HuH-7 (cell line): ENCODE data around the gene OBP2B.
"Not testable (repeated sequence)": the region's sequence is repeated elsewhere in the genome, so short reads cannot be mapped to it uniquely, and the experiment has no call there.

ENCODE experiments used
- DNase-seq: peaks from one replicate; pipeline ENCODE4 v3.0.0; 2011; ENCODE audit warnings: low spot score

OBP2B gene

DNA sequence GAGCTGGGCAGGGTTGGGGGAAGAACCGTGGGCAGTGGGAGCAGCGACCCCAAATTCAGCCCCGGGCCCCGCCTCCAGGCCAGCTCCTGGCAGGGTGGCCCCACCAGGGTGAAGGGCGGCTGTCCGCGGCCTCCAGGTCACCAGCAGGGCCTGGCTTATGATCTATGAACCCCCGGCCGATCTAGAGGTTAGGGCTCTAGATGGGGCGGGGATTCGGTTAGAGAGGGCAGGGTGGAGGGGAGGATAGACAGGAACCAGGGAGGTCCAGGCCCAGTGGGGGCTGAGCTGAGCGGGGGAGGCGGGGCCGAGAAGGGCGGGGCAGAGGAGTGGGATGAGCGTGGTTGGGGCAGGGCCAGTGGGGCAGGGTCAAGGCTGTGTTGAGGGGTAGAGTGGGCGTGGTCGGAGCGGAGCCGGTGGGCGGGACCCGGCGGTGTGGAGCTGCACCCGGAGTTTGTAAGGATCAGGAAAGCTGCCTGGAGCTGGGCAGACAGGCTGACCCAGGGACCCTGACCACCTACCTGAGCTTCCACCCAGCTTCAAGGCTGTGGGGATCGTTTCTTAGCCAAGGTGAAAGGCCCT is 29.3 kb upstream of the OBP2B start:
- no peak for DNase-seq

DNA sequence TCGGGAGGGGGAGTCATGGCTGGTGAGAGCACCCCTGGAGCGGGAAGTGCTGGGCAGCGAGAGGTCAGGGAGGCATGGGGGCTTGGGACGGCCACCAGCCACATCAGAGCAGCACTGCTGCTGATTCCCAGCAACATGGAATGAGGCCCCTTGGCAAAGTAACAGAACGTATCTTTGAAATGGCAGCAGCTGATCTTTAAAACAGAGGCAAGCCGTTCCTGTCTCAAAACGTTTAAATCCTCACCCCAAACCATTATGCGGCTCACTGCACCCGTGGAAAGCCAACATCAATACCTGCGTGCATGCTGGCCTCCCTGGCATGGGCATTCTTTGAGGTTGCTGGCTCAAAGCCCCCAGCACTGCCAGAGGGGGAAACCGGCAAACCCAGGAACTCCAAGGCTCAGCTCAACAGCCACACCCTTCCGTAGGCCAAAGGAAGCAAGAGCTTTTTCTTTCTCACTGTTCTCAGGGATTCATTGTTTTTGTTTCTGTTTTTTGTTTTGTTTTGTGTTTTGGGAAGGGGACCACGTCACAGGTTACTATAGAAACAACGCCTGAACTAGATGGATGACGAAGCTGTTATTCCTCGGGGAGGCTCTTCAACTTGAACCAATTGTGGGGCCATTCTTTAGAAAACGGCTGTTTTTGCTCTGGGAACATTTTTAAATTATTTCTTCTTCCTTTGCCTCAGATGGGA is 28.1 kb upstream of the OBP2B start:
- no peak for DNase-seq

DNA sequence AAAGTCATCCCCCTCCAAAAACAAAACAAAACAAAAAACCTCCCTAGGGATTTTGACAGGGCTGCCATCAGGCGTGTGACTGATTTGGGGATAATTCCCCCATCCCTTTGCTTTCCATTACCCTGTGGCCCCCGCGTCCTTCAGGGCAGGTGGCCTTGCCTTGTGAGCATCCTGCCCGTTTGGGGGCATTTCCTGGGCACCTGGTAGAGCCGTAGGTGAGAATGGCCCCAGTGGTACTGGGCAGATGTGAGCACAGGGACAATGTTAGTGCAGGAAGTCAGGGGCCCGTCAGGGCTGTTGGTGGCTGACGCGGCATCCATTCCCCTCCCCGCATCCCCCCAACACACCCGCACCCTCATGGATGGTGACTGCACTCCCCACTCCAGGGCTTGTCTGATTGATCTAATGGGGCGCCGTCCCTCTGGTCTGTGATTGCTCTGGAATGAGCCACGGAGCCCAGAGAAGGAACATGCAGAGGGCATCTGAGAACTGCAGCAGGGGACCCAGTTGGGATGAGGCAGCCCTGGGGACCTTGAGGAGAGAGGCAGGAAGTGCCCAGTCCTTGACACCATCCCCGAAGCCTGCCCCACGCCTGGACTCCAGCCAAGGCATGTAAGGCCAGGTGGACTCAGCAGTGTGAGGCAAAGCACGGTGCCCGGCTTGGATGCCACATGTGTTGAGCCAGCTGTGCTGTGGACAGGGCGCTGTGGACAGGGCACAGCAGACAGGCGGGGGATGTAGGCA is 27.4 kb upstream of the OBP2B start:
- not testable (repeated sequence) for DNase-seq

DNA sequence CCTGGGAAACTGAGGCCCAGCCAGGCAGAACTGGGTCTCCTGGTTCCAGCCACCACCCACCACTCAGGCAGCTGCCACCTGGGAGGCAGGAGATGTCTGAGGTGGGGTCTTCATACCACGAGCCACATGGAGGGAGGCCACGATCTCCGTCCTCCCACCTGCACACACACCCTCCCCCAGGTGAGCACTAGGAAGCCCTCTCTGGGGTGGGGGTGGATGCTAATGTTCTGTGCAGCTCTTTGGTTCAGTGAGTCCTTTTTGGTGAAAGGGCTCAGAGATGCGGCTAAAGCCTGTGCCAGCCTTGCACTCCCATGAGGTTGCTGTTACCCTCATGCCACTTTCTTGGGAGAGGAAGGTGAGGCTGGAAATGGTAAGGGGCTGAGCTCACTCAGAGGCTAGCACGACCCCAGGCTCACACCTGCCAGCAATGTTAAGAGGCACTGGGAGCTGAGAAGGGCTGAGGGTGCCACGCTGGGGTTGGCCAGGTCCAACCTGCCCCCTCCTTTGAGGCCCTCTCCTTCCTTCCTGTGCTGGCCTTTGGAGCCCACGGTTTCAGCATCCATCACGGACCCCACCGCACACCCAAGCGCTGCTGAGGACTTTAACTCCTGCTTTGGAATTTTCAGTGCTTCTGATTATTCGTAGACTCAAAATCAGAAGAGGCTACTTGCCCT is 26.6 kb upstream of the OBP2B start:
- DNase-seq: no peak

DNA sequence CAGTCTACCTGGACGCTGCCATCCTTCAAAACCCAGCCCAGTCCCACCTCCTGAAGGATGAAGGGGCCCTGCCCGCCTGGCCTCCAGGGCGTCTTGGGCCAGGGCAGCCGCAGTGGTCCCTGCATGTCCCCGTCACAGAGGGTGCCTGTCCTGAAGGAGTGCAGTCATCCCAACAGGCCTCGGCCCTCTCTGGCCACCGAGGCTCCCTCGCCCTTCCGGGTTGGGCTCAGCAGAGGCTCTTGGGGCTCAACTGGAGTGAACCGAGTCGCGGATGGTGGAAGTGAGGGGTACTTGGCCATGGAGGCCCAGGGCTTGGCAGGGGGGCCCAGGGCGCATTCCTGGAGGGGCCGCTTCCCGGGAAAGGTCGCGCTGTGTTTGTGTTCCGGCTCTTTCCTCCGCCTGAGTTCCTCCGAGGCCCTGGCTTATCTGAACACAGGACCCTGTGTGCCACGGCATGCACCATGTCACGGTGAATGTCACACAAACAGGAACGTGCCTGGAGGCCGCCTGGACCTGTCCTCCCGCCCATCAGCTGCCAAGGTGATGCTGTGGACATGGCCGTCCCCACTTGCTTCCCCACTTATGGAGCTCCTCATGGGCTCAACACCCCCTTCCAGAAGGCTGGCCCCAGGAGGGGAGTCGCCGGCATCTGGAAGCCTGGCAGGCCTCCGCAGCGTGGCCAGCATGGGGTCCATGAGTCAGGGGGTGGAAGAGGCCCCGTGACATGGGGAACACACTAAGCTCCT is 25.7 kb upstream of the OBP2B start:
- no peak for DNase-seq

DNA sequence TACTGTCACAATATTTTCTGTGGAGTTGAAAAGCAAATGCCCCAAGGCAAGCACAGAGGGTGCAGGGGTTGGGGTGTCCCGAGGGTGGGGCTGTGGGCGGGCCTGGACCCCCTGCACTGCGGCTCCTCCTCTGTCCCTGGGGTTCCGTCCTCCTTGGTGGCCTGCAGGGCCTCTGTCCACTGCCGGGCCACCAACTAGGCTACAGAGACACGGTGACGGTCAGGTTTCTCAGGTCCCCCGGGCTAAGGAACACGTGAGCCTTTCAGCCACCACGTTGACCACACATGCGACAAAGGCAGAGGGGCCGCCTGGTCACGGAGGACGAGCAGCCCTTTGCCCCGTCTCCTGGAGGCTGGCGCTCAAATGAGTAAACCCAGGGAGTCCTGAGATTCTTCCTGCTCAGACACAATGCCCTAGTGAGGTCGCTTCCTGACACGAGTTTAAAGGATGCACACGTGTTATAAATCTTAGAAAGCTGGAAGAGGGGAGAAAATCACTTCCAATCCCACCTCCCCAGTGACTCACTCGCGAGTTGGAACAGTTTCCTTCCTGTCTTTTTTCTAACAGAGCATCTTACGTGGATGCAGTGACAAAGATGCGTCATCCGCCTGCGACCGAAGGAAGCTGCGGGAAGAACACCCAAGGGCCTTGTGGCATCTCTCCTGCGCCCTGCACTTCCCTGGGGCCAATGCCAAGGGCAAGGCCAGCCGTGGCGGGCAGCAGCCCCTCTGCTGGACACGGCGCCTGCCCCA is 24.8 kb upstream of the OBP2B start:
- no peak for DNase-seq

DNA sequence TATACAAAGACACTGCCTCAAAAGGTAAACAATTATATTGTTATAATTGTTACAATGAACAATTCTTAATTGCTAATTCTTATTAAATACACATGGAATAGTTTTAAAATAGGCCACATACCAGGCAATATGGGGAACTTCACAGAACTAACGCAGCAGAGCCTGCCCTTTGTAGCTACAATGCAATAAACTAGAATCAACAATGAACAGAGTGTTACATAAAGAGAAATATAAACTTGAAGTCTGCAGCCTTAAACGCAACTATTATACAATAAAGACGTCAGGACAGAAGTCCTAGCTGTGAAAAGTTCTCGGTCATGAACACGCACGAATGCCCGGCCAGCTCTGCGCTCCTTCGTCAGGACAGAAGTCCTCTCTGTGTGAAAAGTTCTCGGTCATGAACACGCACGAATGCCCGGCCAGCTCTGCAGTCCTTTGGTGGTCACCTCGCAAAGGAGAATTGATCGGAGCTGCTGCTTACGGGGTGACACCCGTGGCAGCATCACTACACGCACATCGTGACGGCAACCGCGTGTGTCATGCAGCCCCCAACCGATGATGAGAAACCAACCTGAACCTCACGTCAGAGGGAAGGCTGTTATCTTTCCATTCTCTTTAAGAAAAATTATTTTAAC is 23.0 kb upstream of the OBP2B start:
- DNase-seq: not testable (repeated sequence)

DNA sequence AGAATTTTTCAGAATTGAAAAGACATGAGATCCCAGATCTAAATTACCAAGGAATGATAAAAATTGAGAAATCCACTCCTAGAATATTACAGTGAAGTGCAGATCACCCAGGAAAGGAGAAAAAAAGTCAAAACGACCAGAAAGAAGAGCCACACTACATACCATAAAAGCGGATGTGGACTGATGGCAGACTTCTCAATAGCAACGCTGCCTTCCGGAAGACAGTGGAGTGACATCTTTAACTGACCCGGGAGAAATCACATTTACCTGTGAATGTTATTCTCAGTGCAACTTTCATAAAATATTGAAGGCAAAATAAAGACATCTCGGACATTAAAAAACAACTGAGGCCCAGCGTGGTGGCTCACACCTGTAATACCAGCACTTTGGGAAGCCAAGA is 21.5 kb upstream of the OBP2B start:
- DNase-seq: not testable (repeated sequence)

DNA sequence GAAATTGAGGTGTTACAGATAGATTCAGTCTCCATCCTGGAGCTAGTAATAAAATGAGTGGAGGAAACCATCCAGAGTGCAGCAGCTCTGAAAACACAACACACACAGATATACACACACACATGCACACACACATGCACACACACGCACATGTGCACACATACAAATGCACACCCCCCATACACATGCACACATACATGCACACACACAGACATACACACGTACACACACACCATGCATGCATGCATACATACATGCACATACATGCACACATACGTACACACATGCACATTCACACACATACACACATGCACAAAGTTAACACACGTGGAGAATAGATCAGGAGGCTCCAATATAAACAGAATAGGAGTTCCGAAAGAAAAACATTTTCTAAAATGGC is 21.0 kb upstream of the OBP2B start:
- no peak for DNase-seq

DNA sequence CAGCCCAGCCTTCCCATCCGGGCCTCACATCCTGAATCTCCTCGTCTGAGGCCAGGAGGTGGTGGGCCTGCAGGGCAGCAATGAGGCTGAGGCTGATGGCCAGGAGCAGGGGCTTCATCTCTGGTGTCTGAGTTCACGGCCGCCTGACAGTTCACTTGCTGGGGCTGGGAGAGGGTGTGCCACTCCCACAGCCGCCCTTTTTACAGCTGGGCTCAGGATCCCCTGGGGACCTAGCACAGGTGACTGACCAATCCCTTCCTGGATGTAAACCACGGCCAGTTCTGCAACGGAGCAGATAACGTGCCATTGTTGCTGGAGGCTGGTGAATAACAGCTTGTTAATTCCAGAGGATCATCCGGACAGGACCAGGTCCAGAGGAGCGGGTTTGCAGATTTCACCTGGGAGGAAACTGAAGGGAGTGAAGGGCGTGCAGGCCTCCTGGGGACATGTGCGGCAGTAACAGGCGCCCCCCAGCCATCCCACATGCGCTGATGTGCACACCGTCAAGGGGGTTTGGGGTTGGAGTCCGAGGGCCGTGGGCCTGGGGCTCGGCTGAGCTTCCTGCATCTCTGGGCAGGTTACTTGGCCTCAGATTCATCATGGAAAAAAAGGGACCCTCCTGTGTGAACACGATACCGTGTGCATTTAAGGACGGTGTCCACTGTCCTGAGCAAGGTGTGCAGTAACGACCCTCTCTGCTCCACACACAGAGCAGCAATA is 19.6 kb upstream of the OBP2B start:
- not testable (repeated sequence) for DNase-seq

DNA sequence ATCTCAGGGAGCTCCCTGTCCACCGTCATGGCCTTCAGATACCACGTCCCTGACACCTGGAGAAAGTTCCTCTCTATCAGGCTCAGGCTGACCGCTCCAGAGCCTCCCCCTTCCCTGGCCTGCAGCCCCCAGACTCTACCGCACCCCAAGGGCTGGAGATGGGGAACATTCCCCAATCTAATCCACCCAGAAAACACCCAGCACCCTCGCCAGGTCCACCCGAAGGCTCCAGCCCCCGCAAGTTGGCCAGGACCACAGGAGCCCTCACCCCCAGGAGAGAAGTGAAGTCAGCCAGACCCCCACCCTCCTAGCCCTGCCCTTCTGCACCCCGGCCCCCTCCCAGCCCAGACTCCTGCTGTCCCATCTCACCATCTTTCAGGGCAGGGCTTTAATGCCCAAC is 18.9 kb upstream of the OBP2B start:
- not testable (repeated sequence) for DNase-seq

DNA sequence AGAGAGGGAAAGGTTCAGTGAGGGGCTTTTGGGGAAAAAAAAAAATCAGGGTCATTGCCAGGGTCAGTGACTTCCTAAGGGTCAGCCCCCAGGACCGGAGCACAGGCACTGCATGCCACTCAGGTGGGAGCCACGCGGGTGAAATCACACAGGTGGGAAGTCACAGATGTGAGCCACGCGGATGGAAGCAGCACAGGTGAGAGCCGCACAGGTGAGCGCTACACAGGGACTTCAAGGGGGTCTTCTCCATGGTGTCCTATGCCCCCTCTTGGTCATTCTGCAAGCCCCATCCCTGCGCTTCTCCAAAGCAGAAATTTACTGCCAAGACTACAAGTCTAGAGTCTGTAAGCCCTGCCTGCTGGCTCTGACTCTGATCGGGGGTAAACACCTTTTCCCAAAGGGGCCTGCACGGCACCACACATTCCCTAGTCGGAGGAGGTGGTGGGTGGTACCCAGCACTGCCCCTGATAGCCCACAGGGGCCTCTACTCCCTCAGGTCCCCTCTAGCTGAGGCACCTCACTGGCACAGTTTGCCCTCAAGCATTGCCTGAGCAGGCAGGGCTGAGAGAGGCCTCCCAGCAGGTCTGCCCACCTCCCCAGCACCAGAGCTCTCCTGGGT is 18.3 kb upstream of the OBP2B start:
- no peak for DNase-seq

DNA sequence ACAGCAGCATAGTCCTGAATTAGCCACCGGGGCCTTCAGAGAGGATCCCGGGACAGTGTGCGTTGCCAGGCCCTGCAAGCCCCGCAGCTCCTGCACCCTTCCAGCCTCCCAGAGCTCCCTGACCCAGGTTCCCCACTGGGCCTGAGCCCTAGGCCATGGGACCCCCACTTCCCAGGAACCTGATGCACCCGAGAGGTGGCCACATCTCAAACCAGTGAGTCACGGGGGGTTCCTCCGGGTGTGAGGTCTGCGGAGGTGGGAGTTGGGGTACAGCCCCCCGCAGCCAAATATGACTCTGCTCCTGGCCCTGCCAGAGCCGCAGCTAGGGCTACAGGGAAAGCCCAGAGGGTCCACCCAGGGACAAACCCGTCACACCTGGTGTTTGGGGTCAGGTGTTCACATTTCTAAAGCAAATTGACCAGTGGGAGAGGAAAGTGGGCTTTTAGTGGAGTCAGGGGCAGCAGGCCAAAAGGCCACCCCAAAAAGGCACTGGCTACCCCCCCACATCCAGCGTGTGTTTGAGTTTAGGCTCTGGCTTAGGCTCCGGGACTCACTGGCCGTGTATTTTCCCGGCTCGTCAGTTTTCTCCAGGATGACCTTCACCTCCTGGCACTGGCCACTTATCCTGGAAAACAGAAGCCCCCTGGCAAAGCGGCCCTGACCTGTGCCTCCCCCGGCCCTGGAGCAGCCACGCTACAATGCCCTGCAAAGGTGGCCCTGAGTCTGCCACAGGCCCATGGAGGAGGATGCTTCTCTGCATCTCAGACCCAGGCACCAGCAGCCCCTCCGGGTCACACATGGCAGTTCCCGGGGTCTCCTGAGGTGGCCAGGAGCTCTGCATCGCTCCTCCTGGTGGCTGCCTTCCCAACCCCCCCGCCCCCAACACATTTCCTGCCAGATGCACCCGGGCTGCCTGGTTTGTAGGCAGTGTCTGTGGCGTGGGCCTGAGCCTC is 17.4 kb upstream of the OBP2B start:
- no peak for DNase-seq

DNA sequence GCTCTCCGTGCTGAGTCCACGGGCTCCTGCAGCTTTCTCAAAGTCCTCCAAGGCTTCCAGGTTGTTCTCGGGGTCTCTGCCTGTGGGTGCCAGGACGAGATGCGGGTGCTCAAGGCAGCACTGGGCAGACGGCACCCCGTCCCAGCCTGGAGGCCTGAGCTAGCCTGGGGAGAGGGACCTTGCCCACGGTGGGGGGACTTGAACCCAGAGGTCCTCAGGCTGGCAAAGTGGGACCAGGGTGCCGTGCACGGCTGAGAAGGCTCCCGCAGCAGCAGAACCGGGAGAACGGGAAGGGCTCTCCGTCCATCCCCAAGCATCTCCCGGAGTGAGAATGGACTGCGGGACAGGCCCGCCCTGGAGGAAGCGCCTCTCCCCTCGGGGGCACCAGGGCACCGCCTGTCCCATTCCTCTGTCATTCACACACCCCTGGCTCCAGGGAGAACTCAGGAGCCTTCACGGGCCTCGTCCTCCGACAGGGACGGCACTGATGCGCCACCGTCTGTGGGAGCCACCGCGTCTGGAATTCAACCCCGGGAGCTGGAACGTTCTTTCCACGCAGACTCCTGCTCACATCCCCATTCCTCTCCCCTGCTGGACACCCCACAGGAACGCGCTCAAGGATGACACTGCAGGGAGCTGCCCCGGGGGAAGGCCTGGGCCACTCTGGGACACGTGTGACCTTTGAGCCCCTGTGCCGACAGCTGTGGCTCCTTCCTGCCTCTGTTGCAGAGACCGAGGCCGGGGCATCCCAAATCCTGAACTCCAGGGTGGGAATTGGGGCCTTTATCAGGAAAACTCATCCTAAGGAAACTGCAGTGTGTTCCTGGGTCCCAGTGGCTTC is 16.3 kb upstream of the OBP2B start:
- no peak for DNase-seq

DNA sequence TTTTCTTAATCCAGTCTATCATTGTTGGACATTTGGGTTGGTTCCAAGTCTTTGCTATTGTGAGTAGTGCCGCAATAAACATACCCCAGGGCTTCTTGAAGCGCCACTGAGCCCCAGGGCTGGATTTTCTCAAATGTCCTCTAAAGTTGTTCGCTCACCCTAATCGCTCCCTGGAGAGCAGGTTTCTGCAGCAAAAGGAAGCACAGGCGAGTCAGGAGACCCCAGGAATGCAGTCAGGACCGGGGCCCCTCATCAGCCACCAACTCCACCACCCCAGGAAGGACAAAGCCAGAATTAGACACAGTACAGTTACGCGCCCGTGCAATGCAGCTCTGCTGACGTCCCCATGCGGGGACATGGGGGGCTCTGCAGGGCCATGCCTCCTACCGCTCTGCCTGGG is 15.7 kb upstream of the OBP2B start:
- no peak for DNase-seq

DNA sequence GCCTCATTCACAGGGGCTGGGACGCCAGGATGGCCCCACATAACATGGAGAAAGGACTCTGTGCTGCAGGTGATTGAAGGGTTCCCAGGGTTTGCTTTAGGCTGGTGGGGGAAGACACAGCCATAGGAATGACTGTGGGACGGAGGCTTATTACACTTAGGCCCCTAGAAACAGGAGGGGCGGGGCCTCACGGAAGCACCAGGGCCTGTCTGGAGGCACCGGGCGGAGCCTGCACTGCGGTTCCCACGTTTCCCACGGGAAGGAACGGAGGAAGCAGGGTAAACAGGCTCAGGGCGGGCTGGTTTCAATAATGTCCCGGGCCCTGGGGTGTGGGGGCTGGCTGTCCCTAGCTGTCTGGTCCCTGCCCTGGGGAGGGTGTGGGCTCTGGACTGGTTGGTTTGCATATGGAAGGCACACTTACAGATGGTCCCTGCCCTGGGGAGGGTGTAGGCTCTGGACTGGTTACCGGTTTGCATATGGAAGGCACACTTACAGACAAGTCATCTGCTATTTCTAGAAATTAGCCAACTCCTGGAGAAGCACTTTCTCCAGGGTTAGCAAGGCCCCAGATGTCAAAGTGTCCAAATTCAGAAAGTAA is 14.2 kb upstream of the OBP2B start:
- DNase-seq: not testable (repeated sequence)

DNA sequence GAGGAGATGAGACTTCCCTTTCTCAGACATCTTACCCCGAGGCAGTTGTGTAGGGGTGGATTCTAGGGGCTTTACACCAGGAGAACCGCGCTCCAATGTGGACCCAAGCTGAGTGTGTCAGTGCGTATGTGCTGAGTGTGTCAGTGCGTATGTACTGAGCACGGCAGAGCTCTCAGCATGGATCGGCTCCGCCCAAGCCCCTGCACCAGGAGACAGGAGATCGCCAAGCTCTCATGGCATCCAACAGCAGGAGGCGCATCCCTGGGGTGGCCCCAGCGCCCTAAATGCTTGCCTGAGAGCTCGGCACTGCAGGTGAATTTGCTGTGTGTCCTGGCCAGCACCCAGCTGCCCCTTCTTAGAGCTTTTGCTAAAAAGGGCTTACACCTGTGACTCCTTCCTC is 12.9 kb upstream of the OBP2B start:
- not testable (repeated sequence) for DNase-seq
